ENCODE measurements around the gene ATXN1.

ATXN1 gene

DNA sequence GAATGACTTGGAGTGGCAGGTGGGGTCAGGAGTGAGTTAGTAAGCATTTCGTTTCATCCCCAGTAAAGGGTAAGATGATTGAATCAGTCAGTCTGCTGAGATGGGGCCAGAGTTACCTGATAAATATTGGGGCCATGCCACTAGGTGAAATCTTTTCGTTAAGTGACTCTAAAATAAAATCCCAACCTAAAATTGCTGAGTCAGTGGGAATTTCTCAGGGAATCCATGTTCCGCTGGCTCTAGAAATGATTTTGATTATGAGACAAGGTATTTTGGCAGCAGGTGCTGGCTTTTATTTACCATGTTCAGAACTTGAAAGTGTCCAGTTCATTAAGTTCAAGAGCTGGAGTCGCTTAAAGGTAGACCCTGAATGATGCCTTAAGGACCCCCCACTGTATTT lies 397.5 kb downstream of the ATXN1 start:
- TF ChIP-seq, protein P1, sequence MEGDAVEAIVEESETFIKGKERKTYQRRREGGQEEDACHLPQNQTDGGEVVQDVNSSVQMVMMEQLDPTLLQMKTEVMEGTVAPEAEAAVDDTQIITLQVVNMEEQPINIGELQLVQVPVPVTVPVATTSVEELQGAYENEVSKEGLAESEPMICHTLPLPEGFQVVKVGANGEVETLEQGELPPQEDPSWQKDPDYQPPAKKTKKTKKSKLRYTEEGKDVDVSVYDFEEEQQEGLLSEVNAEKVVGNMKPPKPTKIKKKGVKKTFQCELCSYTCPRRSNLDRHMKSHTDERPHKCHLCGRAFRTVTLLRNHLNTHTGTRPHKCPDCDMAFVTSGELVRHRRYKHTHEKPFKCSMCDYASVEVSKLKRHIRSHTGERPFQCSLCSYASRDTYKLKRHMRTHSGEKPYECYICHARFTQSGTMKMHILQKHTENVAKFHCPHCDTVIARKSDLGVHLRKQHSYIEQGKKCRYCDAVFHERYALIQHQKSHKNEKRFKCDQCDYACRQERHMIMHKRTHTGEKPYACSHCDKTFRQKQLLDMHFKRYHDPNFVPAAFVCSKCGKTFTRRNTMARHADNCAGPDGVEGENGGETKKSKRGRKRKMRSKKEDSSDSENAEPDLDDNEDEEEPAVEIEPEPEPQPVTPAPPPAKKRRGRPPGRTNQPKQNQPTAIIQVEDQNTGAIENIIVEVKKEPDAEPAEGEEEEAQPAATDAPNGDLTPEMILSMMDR (IDR thresholded peaks at IDR 0.05; ENCODE audit: extremely low read depth, missing control alignments): no peak
- DNase-seq (ENCODE audit: low spot score): no peak

DNA sequence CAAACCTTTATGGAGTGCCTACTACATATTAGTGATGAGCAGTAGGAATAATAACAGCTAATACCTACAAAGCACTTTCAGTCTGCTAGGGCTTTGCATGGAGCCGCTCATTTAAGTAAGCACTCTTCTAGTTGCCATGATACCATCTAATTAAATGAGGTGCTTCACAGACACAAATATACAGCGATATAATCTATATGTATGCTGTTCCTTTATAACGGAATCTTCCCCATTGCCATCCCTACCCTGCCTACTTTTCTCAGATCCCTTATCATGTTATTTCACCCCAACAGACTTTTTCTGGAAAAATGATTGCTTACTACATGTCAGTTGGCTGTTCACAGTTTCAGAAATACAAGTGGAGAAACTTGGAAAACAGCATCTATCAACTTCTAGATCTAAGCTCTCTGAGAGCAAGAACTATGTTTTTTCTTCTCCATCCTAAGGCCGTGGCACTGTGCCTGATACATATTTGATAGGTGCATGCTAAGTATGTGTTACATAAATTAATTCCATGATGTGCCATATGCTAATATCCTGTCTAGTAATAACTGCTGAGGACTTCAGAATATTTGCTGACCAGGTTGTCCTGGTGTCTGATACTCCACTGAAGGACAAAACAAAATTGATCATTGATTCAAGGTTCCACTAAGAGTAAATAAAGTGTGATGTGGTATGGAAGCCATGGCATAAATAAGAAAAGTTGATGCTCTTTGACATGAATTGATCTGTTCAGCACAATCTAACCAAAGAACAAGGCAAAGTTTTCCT lies 398.3 kb downstream of the ATXN1 start:
- DNase-seq (ENCODE audit: low spot score): no peak

DNA sequence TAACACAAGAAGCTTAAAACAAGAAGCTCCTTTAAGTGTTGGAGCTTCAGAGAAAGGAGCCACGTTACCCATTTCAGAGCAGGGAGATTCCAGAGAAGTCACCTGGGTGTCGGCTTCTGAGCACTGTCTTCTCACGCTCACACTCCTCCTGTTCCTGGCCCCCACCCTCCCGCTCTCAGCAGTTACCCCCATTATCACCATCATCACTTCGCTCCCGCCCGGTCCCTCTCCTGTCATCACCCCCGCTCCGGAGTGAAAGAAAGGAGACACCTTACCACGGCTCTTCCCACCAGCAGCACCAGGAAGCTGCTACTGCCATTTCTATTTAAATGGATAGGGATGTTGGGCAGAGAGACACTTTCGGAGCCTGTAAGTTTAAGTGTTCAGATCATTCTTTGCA lies 399.0 kb downstream of the ATXN1 start:
- DNase-seq (ENCODE audit: low spot score): no peak
- TF ChIP-seq, protein P1 (IDR thresholded peaks at IDR 0.05; ENCODE audit: extremely low read depth, missing control alignments): no peak

More for the DNA sequence above, 398.3 kb downstream of the ATXN1 start:
- TF ChIP-seq, protein P1 (IDR thresholded peaks at IDR 0.05; ENCODE audit: extremely low read depth, missing control alignments): no peak

DNA sequence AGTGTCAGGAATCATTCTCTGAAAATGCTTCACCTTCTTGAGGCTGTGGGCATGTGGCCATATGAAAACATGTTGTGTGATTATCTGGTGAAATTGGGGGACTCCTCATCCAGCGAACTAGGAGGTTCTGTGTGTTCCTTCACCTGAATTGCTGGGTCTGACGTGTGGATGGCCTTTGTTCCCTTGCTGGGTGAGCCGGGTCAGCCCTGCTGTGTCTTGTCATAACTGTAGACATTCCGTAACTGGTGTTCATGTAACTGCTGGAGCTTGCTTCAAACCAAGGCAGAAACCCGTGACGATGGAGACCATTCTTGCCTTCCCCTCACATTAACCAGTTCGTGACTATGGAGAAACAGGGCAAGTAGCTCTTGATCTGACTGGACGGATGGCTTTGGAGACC lies 399.4 kb downstream of the ATXN1 start:
- no peak for DNase-seq (ENCODE audit: low spot score)
- TF ChIP-seq, protein P1 (IDR thresholded peaks at IDR 0.05; ENCODE audit: extremely low read depth, missing control alignments): no peak

DNA sequence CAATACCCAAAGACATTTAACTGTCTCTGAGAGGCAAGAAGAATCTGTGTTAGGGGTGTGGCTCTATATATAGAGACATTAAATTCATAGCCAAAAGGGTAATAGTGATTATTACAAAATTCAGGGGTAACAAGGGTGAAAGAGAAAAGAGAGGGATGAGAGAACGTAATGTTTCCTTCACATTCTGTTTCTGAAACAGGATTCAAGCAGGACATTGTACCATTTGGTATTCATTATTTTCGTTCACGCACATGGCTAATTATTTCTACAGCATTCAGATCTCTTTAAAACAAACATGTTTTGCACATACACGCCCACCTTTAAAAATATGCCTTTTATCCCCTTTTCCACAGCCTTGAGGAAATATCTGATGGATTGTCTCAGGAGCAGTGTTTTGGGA lies 400.1 kb downstream of the ATXN1 start:
- TF ChIP-seq, protein P1 (IDR thresholded peaks at IDR 0.05; ENCODE audit: extremely low read depth, missing control alignments): no peak
- no peak for DNase-seq (ENCODE audit: low spot score)

DNA sequence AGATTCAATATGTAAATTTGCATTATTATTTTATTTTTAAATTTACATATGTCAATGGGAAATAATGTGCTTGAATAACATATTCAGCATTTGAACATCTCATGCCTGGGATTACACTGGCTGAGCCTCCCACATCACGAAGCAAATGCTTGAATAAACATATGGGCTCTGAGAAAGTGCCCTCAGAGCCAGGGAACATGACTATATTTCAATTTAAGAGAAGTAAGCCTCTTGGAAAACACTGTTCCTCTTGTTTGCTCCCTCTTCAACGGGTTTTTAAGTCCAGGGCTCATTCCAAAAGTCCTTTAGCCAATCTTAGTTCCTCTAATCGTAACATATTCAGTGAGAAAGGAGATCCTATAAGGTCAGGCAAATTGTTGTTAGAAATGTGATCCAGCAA lies 400.9 kb downstream of the ATXN1 start:
- no peak for DNase-seq (ENCODE audit: low spot score)
- TF ChIP-seq, protein P1 (IDR thresholded peaks at IDR 0.05; ENCODE audit: extremely low read depth, missing control alignments): no peak

DNA sequence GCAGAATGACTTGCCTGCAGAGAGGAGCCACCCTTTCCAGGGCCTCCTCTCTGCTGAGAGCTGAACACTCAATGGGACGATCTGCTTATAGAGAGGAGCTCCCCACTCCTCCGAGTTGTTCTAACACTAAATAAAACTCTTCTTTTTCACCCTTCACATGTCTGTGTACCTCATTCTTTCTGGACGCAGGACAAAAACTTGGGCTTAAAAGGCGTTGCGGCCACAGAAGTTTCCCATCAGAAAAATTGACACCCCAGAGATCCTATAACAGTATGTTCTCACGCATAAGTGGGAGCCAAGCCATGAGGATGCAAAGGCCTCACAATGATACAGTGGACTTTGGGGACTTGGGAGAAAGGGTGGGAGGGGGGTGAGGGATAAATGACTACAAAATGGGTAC lies 401.7 kb downstream of the ATXN1 start:
- no peak for DNase-seq (ENCODE audit: low spot score)
- TF ChIP-seq, protein P1 (IDR thresholded peaks at IDR 0.05; ENCODE audit: extremely low read depth, missing control alignments): no peak
